Stimulated activated CD8-positive, alpha-beta memory T cell treated with anti-CD3 and anti-CD28 coated beads, Interleukin-4, amount 100 ng/mL, for 4 hours (primary cell): Measurements from ENCODE around the gene CPN1.
"Not testable (repeated sequence)": the region's sequence is repeated elsewhere in the genome, so short reads cannot be mapped to it uniquely, and the experiment has no call there.

ENCODE experiments used
- DNase-seq, 2 donors: peaks; one replicate each; pipeline ENCODE4 v3.0.0-alpha.2; 2020; ENCODE audit warnings: low read depth in 2 of 2, low spot score in 1 of 2

Gene CPN1

GRCh38 chr10:100025576-100025975, 56.1 kb downstream of the CPN1 start:
- DNase-seq = no peak

- DNase-seq = no peak
Measured at GRCh38 chr10:100024748-100025147, 56.9 kb downstream of the CPN1 start.

- DNase-seq = no peak
Measured at GRCh38 chr10:100022403-100022802, 59.3 kb downstream of the CPN1 start.

- DNase-seq = no peak
Measured at GRCh38 chr10:100021322-100021721, 60.3 kb downstream of the CPN1 start.

- DNase-seq = no peak
Measured at GRCh38 chr10:100020886-100021253, 60.8 kb downstream of the CPN1 start.

GRCh38 chr10:100020142-100020885, 61.4 kb downstream of the CPN1 start:
- no peak for DNase-seq

- DNase-seq = no peak
Measured at GRCh38 chr10:100019787-100020141, 61.9 kb downstream of the CPN1 start.

GRCh38 chr10:100014071-100014762, 67.5 kb downstream of the CPN1 start:
- no peak for DNase-seq

- no peak for DNase-seq
Measured at GRCh38 chr10:100013621-100014020, 68.0 kb downstream of the CPN1 start.

- DNase-seq = not testable (repeated sequence)
Measured at GRCh38 chr10:100011906-100012305, 69.8 kb downstream of the CPN1 start.

GRCh38 chr10:100009793-100010676, 71.6 kb downstream of the CPN1 start, which contains the start of gene DNMBP:
TSS of gene DNMBP (minus strand) at chr10:100009947. CDS start at chr10:99972124, 37,823 bp downstream.
- DNase-seq = peak; percentile 60 to 68

GRCh38 chr10:100009283-100009792, 72.3 kb downstream of the CPN1 start:
- DNase-seq = peak in 1 of 2 donors; percentile 3

- no peak for DNase-seq
Measured at GRCh38 chr10:100008708-100009282, 72.9 kb downstream of the CPN1 start.

- DNase-seq = no peak
Measured at GRCh38 chr10:100008142-100008522, 73.5 kb downstream of the CPN1 start.

GRCh38 chr10:100007231-100008141, 74.2 kb downstream of the CPN1 start:
- no peak for DNase-seq

GRCh38 chr10:100006243-100006886, 75.3 kb downstream of the CPN1 start:
- no peak for DNase-seq

GRCh38 chr10:100004805-100005510, 76.7 kb downstream of the CPN1 start:
- DNase-seq = no peak

GRCh38 chr10:100000109-100000644, 81.5 kb downstream of the CPN1 start:
- DNase-seq = no peak
